GM18870 (cell line): ENCODE data around the gene FAIM2.

ENCODE experiments used
- ATAC-seq: cut with Tn5 transposase; IDR thresholded peaks from one replicate; pipeline ENCODE4 v1.9.1; 2021; ENCODE audit warnings: moderate library complexity; ENCODE audit not compliant: unreplicated experiment

Gene FAIM2

GRCh38 chr12:49827401-49828099 is 76.2 kb downstream of the FAIM2 start:
- no peak for ATAC-seq

DNA sequence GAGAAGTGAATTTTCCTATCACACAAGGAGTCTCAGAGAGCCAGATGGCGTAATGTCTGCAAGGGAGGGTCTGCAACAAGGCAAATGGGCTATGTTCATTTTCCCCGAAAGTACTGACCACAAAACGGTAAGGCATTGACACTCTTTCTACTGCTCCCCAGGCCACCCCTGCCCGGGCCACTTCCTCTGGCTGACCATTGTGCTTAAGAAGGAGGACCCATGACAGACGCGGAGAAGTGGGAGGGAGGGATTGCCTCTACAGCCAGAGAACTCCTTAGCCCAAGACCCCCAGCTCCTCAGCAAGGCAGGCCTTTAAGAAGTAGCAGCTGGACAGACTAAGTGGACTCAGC is 76.7 kb downstream of the FAIM2 start:
- no peak for ATAC-seq

- ATAC-seq = no peak
Measured at GRCh38 chr12:49825971-49826421, 77.7 kb downstream of the FAIM2 start.

GRCh38 chr12:49825360-49825970 is 78.2 kb downstream of the FAIM2 start:
- no peak for ATAC-seq

DNA sequence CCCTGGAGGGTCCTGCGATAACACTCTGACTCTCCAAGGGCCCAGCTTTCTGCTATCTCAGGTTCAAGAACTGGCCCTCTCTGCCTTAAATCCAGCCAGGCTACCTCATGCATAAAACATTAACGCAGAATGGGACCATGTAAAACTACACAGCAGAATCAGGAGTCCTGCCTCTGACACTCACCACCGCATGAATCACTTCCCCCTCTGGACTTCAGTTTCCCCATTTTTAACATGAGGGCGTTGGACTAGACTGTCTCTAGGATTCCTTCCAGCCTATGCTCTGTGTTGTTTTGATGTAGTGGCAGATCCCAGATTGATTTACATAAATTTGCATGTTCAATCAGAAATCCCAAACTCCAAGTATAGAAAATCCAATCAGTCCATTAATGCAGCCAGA is 78.8 kb downstream of the FAIM2 start:
- no peak for ATAC-seq

- ATAC-seq = no peak
Measured at GRCh38 chr12:49824416-49824815, 79.3 kb downstream of the FAIM2 start.

- no peak for ATAC-seq
Measured at GRCh38 chr12:49823951-49824350, 79.7 kb downstream of the FAIM2 start.

DNA sequence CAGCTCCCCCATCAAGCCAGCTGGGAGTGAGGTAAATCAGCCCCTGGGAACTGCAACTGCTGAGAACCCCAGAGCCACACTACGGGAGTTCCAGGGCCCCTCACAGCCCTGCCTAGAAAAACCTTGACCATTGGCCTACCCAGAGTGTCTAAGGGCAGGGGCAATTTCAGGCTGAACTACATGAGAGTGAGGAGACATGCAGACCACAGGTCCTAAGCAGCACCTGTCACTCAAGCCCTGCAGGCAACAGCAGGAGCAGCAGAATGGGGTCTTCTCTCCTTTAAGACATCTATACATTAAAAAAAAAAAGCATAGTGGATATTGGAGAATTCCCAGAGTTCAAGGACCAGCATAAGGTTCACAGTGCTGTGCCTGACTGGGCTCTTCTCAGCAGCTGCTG is 80.3 kb downstream of the FAIM2 start:
- ATAC-seq = no peak

DNA sequence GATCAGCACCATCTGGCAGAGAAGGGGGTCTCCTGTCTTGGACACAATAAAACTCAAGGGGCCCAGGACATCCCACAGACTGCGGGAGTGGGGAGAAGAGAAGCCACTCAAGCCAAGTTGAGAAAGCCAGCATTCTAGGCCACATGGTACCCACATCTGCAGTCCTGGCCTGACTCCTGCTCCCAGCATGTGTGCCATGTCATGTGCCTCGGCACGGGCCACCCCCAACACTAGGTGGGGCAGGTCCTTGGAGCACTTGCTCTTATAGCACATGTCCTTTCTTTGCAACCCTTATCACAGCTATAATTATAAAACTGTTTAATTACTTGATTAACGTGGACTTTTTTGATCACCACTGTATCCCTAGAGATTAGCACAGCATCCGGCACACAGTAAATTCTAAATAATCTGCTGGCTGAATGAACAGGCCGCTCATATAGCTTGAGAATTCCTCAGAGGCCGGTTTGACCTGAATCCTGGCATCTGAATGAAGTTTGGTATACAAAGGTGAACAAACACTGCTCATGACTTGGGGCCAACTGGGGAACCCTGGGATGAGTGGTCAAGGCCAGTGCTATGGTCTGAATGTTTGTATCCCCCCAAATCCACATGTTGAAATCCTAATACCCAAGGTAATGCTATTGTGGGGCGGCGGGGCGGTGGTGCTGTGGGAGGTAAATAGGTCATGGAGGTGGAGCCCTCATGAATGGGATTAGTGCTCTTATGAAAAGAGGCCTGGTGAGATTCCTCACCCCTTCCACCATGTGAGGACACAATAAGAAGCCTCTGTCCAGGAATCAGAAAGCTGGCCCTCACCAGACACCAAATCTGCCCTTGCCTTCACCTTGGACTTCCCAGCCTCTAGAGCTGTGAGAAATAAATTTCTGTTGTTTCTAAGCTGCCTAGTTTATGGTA is 82.1 kb downstream of the FAIM2 start:
- no peak for ATAC-seq

DNA sequence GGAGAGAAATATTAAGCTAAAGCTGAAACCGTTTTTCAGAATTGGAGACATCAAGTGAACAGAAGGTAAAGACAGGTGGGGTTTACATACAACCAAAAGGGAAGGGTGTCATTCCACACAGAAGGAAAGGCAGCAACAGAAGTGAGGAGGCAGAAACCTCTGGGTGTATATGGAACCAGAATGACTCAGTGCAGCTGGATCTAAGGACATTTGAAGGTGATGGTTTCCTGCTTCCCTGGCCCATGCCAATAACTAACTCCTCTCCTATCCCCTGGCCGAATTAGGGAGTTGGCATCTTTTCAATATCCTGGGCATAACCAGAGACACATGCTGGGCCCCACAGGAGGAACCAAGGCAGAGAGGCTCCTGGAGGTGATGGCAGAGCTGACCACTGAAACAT is 83.9 kb downstream of the FAIM2 start:
- ATAC-seq = no peak

- ATAC-seq = no peak
Measured at GRCh38 chr12:49818241-49818895, 85.3 kb downstream of the FAIM2 start.
